GM12801 (cell line): ENCODE data around the gene AAGAB.

Experiments used
- TF ChIP-seq, protein P1 (sequence below): IDR thresholded peaks from one replicate; pipeline ENCODE4 v1.5.1; 2011; ENCODE audit warnings: control low read depth; ENCODE audit not compliant: insufficient read length; ENCODE audit errors: extremely low read depth

The AAGAB gene

DNA sequence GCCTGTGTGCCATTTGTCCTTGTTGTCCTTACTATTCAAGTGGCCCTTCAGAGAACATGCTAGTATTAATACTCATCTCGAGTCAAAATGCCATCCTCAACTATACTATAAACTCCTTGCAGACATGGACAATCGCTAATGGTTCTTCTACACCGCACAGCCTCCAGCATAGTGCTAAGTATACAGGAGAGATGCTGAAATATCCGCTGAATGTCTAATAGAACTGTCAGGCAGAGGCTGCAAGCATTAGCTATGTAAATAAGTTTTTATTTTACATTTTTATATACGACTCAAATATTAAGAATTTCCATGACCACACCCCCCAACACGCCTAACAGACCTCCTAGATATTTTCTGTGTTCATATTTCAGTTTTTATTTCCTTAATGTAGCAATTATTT, 39.4 kb downstream of the AAGAB start:
- TF ChIP-seq, protein P1, sequence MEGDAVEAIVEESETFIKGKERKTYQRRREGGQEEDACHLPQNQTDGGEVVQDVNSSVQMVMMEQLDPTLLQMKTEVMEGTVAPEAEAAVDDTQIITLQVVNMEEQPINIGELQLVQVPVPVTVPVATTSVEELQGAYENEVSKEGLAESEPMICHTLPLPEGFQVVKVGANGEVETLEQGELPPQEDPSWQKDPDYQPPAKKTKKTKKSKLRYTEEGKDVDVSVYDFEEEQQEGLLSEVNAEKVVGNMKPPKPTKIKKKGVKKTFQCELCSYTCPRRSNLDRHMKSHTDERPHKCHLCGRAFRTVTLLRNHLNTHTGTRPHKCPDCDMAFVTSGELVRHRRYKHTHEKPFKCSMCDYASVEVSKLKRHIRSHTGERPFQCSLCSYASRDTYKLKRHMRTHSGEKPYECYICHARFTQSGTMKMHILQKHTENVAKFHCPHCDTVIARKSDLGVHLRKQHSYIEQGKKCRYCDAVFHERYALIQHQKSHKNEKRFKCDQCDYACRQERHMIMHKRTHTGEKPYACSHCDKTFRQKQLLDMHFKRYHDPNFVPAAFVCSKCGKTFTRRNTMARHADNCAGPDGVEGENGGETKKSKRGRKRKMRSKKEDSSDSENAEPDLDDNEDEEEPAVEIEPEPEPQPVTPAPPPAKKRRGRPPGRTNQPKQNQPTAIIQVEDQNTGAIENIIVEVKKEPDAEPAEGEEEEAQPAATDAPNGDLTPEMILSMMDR: no peak

DNA sequence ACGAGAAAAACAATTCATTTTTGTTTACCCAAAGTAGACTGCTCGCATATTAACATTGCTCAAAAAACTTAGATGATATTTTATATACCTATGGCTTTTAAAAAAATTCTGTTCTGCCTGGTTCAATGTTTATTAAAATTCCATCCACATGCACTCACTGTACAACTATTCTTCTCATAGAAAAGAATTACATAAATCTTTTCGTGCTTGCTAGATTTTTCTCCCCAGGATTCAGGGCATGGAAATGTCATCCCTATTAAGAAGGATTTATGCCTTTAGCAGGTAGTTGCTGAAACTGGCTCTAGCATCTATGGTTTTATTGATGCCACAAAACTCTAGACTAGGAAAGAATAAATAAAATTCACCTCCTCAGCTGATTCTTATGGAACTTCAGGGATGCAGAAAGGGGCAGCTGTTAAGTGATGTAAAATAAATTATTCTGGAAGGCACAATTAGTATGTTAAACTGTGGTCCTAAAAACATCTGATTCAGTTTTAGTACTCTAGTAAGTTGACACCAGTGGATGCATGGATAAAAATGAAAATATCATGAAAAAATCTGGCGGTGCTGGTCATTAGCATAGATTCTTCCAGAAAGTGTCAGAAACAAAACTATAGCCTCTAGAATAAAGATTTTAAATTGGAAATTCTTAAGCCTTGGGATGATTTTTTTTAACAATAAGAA, 41.6 kb downstream of the AAGAB start:
- TF ChIP-seq, protein P1: no peak

DNA sequence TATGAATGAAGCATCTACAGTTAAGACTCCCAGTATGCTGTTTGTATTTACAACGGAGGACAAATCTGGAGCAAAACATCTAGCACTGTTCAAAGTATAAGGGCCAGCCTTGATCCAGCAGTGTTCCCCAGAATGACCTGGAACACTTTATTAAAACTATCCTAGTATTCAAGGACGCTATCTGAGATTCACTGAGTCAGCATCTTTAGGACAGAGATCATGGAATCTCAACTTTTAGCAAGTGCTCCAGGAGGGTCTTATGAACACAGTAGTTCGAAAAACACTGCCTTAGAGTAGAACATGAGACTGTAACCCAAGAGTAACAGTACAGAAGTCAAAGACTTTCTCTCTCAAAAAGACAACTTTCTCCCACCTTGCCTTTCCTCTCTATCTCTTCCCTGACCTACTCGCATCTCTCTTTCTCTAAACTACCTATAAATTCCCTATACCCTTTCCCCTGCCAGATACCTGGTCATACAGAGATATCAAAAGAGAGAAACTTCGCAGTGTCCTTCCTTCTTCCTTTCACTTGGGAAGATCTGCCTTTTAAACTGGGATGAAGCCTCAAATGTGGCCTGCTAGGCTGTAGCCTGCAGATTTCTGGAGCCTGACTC, 43.8 kb downstream of the AAGAB start:
- TF ChIP-seq, protein P1: no peak

DNA sequence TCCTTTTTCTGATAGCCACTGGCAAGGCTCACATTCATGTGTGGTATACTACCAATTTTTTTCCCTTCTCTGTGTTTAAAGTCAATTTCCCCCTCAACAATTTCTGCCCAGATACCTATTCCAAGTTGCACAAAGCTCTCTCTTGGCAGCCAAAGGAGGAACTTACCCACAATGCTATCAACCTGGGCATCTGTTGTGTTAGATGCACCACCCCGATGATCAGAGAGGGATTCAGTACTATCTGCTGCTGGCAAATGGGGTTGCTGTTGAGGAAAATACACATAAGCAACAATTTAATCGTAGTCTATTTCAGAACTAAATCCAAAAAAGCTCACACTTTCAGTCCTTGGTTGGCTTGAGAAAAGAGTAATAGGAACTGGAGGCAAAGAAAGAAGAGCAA, 46.1 kb downstream of the AAGAB start:
- TF ChIP-seq, protein P1: no peak

DNA sequence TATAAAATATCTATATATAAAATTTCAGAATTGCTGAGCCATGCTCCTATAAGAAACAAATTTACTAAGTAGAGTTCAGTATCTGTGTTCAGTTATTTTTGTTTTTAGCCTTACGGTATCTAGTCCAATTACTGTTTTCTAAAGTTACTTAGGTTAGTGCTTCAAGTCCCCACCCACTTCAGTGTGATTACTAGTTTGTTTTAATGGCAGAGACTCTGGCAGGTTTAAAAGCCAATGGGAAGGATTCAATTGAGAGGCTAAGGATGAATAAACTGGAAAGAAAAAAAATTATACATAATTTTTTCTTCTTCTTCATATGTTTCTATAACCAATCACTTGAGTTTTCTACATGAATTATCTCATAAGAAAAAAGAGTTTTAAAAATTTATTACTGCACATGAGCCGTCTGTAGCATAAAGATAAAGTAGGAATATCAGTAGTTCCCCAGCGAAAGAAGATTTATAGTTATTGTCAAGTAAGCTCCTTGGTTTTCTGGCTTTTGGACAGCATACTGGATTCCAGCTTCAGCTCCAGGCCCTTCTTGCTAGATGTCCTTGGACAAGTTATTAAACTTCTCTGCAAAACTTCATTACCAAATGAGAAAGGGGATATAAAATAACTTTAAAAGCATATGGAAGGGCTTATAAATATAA, 46.8 kb downstream of the AAGAB start:
- TF ChIP-seq, protein P1: no peak

DNA sequence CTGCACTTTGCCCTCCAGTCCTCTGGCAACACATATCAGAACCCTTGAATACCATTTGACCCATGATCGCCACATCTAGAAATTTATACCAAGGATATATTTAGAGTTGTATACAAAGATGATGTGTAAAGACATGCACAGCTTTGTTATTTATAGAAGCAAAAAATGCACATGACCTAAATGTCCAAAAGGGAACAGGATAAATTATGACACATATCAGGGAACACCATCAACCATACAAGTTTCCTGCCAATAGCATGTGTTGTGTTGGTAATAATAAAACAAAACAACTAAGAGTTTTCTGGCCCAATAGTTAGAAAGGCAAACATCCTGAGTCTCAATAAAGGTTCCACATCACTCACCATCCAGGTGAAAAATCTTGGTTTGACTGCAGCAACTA, 51.5 kb downstream of the AAGAB start:
- TF ChIP-seq, protein P1: no peak

DNA sequence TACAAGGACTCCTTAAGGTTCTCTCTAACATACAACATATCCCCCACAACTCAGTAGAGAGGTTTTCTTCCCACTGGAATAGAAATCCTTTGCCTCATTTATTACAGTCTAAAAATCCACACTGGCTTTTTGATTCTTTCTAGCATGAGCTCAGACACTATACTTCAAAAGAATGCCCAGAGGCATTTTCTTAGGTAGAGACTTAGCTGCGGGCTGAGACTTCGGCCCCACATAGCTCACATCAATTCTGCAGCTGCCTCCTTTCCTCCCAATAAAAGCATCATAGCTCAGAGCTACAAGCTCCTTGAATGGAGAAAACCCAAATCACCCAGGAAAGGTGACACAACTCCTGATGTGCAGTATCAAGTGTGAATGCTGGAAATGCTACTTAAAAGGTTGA, 52.4 kb downstream of the AAGAB start:
- TF ChIP-seq, protein P1: no peak
